ENCODE measurements around the gene AKAP10.
"Not testable (repeated sequence)": the region's sequence is repeated elsewhere in the genome, so short reads cannot be mapped to it uniquely, and the experiment has no call there.

The AKAP10 gene

GRCh38 chr17:19860647-19861177 is 116.9 kb downstream of the AKAP10 start:
- not testable (repeated sequence) for DNase-seq

GRCh38 chr17:19857640-19858039 is 120.0 kb downstream of the AKAP10 start:
- DNase-seq, result no peak

All from left hindlimb (tissue), 1 donor.